NCI-H748 treated with DMSO at 0.1 percent for 48 hours (cell line): ENCODE data around the gene P3H1.
"Not testable (repeated sequence)": the region's sequence is repeated elsewhere in the genome, so short reads cannot be mapped to it uniquely, and the experiment has no call there.

Source experiments
- DNase-seq: peaks from one replicate; lab custom pipeline; 2025; lab: John Stamatoyannopoulos, UW

The P3H1 gene

GRCh38 chr1:42766741-42767509 is at the start of gene P3H1, which contains the start of gene C1orf50:
Gene P3H1, minus strand, starts transcription at chr1:42767028. Its CDS starts 57 bp downstream, at chr1:42766971.
Gene C1orf50, plus strand, starts transcription at chr1:42767249. Its CDS starts 63 bp downstream, at chr1:42767312.
- DNase-seq: peak; percentile 100

- DNase-seq: peak; percentile 100
Observed at GRCh38 chr1:42815941-42816584, 49.2 kb upstream of the P3H1 start.

GRCh38 chr1:42814815-42815214 is 48.0 kb upstream of the P3H1 start:
- not testable (repeated sequence) for DNase-seq

GRCh38 chr1:42807056-42807668 is 40.3 kb upstream of the P3H1 start:
- no peak for DNase-seq

GRCh38 chr1:42806593-42806992 is 39.8 kb upstream of the P3H1 start:
- no peak for DNase-seq

GRCh38 chr1:42806171-42806570 is 39.3 kb upstream of the P3H1 start:
- DNase-seq: no peak

GRCh38 chr1:42801832-42802473 is 35.1 kb upstream of the P3H1 start:
- DNase-seq: no peak

- DNase-seq: no peak
Observed at GRCh38 chr1:42797979-42798378, 31.2 kb upstream of the P3H1 start.

GRCh38 chr1:42797414-42797813 is 30.6 kb upstream of the P3H1 start:
- DNase-seq: no peak

GRCh38 chr1:42793824-42794223 is 27.0 kb upstream of the P3H1 start:
- no peak for DNase-seq

GRCh38 chr1:42788021-42788420 is 21.2 kb upstream of the P3H1 start:
- DNase-seq: no peak

- DNase-seq: no peak
Observed at GRCh38 chr1:42786097-42786496, 19.3 kb upstream of the P3H1 start.

GRCh38 chr1:42784946-42785693 is 18.3 kb upstream of the P3H1 start, which contains the start of gene TMEM269:
Gene TMEM269, plus strand, starts transcription at chr1:42784991. Its CDS starts 4,903 bp downstream, at chr1:42789894.
- DNase-seq: no peak

GRCh38 chr1:42784547-42784945 is 17.7 kb upstream of the P3H1 start:
- no peak for DNase-seq

- no peak for DNase-seq
Observed at GRCh38 chr1:42783092-42783491, 16.3 kb upstream of the P3H1 start.

GRCh38 chr1:42780176-42780575 is 13.3 kb upstream of the P3H1 start:
- DNase-seq: no peak

- DNase-seq: no peak
Observed at GRCh38 chr1:42779725-42780124, 12.9 kb upstream of the P3H1 start.

GRCh38 chr1:42777852-42778251 is 11.0 kb upstream of the P3H1 start:
- peak; percentile 88 for DNase-seq

GRCh38 chr1:42776502-42776901 is 9.7 kb upstream of the P3H1 start:
- no peak for DNase-seq

- DNase-seq: no peak
Observed at GRCh38 chr1:42774928-42775526, 8.2 kb upstream of the P3H1 start.

- DNase-seq: no peak
Observed at GRCh38 chr1:42773420-42773819, 6.6 kb upstream of the P3H1 start.
